Dermis microvascular lymphatic vessel endothelial cell (primary cell): ENCODE measurements around the gene ARHGAP29. TPM values are rescaled to one million over a fixed set of nuclear protein-coding genes. Genes with fewer than 3 reads are reported as not detected.
"Not testable (repeated sequence)": the region's sequence is repeated elsewhere in the genome, so short reads cannot be mapped to it uniquely, and the experiment has no call there.

ENCODE experiments used
- DNase-seq, 2 donors: peaks; one replicate each; pipeline versions ENCODE4 v3.0.0 to v3.0.0-alpha.2; 2010; ENCODE audit warnings: low read depth in 2 of 2
- total RNA-seq: library from RNA; depleted of rRNA; stranded (reverse); fragments of >200 nt; gene quantifications from 2 replicates; pipeline ENCODE4 v1.2.1, GENCODE V29; 2014

ARHGAP29 gene
- total RNA-seq, 1 donor from 2014 or later = 171 TPM

DNA sequence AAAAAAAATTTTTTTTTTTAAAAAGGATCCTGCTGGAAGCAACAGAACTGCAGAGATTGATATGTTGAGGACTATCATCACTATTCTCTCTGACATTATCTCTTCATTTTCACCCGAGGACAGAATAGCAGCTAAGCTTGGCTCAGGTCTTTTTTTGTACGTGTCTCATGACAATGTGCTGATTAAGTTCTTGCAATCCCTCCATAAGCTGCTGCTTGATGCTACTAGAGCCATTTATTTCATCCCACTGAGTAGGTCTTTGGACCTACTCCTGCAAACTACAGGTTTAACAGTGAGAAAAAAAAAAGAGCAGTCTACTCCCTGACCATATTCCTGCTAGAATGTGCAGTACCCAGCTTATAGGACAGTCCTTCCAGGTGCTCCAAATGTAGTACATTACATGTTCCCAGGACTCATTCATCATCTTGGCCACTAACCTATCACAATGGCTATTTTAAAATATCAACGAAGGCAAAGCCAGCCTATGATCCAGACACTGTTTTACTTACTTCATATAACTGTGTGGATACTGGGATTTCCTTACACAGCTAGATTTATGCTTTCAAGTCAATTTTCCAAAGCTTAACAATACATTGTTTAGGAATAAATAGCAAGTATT is 54.1 kb downstream of the ARHGAP29 start:
- no peak for DNase-seq

DNA sequence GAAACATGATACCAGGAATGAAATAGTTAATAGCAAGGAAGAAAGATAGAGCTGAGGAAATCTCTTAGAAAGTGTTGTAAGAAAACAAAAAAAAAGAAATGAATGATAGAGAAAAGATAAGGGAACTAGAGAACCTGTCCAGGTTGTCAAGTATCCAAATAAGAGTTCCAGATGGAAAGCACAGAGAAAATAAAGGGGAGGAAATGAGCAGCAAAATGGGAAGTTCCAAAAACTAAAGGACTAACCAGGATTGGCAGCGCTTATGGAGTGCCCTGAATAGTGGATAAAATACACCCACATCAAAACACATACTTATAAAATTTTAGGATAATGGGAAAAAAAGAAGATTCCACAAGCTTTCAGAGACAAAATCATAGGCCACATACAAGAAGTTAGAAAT is 55.2 kb downstream of the ARHGAP29 start:
- DNase-seq = no peak

DNA sequence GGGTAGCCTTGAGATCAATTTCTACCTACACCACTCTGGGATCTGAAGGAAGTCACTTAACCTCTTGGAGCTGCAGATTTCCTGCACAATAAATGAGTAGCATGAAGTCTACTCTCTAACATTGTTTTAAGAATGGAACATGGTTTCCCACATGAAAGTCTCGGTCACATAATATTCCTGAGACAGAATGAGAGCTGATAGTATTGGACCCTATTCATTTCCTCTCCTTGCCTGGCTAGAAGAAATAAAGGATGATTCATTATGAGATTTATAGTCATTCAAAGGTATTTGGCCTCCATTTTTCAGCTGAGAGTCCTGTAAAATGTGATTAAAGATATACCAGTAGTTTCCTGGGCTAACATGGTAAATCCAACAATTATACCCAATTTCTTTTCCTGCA is 56.7 kb downstream of the ARHGAP29 start:
- DNase-seq = peak in 1 of 2 donors; percentile 42

DNA sequence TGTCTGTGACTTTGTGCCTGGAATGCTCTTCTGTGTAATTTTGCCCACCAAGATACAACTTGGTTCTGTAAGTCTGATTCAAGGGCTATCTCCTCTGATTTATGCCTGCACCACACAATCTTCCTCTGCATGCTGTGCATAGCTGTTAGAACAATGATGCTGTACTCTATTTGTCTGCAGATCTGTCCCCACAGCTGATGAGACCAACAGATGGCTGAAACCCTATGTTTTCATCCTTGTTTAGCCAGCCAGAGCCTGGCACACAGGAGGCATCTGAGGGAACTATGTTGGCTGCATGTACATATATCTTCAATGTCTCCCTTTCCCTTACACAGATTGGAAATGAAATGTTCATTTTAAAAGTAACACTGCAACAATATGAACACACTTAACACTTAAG is 58.5 kb downstream of the ARHGAP29 start:
- no peak for DNase-seq

DNA sequence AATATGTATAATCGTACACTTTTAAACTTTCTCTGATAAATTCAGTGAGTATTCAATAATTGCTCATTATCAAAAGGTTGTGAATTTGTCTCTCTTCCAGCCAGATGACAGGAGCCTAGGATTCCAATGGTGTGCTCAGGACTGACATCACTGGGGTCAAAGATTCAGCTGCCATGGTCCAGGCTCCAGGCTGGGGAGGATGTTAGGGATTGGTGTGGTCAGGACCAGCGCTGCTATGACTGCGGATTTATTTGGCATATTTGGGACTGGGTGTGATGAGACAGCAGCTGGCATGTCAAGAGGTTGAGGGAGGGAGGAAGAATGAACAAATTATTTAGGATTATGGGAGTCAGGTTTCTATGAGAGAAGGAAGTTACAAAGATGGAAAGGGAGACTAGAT is 68.3 kb downstream of the ARHGAP29 start:
- DNase-seq = no peak

DNA sequence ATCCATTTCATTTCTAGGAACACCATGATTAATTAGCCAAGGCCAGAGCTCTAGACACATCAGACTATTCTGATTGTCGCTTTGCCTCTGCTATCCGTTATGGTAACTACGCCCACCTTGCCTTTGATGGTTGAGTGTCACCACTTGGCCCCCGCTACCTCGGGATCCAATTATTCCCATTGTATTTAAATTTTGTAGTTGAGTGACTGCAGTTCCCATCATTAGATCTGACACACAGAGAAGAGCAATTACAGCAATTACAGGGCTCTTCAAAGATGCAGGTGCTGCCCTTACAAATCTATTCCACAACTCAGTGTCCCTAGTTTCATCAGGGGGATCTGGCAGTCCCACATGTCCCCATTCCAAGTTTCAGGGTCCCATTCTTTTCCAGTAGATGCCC is 71.5 kb downstream of the ARHGAP29 start:
- no peak for DNase-seq

DNA sequence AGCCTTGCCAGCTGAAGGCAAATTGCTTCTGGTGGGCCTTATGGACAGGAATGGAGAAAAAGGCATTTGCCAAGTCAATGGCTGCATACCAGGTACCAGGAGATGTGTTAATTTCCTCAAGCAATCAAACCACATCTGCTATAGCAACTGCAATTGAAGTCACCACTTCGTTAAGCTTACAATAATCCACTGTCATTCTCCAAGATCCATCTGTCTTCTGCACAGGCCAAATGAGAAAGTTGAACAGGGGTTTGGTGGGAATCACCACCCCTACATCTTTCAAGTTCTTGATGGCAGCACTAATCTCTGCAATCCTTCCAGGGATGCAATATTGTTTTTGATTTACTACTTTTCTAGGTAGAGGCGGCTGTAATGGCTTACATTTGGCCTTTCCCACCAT is 72.5 kb downstream of the ARHGAP29 start:
- DNase-seq = not testable (repeated sequence)

DNA sequence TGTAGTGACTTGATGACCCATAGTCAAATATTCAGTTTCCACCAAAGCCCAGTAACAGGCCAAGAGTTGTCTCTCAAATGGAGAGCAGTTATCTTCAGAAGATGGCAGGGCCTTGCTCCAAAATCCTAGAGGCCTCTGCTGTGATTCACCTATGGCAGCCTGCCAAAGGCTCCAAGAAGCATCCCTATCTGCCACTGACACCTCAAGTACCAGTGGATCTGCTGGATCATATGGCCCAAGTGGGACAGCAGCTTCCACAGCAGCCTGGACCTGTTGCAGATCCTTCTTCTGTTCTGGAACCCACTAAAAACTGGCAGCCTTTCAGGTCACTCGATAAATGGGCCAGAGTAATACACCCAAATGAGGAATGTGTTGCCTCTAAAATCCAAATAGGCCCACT is 73.3 kb downstream of the ARHGAP29 start:
- DNase-seq = not testable (repeated sequence)

DNA sequence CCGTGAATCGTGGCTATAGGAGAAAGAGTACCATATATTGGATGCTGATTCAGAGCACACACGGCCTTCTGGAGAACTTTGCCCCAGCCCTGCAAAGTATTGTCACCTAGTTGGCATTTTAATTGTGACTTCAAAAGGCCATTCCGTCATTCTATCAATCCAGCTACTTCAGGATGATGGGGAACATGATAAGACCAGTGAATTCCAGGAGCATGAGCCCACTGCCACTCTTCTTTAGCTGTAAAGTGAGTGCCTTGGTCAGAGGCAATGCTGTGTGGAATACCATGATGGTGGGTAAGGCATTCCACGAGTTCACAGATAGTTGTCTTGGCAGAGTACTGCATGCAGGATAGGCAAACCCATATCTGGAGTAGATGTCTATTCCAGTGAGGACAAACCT is 74.1 kb downstream of the ARHGAP29 start:
- not testable (repeated sequence) for DNase-seq

DNA sequence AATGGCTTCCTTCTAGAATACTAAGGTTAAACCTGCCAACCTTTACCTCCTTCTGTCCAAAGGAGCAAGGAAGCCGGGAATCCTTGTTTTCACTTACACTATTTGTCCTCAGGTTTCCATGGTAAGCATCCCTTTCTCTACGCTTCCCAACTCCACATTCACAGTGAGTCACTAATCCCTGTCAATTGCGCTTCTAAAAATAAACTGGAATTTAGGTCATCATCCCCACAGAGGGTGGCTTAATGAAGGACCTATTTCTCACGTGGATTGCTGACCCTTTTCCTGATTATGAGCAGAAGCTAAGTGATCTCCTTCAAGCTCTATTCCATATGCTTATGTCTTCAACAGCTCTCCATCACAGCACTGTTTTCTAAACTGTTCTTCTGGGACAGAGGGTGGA is 76.6 kb downstream of the ARHGAP29 start:
- peak; percentile 82 to 89 for DNase-seq

DNA sequence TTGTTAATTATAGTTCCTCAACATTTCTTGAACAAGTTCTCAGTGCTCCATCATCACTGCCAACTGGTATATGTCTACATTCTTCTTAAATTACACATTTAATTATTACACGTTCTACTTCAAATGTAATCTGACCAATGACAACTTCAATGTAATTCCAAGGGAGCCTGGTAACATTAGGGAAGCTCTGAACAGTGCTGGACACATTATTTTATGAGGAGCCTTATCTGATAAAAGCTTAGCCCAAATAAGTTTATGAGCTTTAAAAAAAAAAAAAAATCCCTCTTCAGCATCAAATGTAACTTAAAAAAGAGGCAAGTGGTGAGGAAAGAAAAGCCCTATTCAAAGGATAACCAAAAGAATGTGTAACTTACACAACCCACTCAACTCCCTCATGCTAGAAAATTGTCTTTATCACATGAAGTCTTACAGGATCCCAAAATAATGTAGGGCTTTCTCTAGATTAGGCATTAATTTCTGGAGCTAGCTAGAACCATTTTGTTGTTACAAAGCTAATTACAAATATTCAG is 81.2 kb downstream of the ARHGAP29 start:
- DNase-seq = no peak

DNA sequence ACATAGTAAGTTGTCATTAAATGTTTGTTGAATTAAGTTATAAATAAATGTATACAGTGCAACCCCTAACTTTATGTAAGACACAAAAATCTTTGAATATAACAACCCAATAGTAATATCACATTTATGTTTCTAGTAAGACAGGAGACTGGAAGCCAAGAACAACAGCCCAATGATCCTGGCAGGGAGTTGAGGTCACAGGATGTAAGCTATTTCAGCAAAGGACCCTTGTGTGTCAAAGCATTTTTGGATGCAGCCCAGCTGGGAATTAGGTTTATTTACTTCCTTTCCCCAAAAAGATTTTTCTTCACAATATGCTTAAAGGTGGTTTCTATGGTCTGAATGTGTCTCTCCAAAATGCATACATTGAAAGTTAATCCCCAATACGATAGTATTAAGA is 82.4 kb downstream of the ARHGAP29 start:
- peak in 1 of 2 donors; percentile 71 for DNase-seq

DNA sequence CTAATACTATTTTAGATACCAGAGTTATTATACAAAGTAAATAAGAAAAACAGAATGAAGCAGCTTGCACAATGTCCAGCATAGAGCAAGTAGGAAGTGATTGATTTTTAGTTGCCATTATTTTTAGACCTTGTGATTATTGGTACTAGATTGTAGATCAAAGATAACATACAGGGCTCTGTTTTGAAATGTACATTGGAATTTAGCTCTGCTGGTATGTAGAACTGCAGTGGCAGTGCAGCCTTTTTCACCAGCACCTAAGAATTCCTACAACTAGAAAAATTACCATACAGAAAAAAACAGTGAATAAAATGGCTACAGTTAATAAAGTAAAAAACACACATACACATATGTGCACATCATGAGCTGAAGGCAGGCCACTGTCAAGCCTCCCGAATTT is 84.3 kb downstream of the ARHGAP29 start:
- no peak for DNase-seq

DNA sequence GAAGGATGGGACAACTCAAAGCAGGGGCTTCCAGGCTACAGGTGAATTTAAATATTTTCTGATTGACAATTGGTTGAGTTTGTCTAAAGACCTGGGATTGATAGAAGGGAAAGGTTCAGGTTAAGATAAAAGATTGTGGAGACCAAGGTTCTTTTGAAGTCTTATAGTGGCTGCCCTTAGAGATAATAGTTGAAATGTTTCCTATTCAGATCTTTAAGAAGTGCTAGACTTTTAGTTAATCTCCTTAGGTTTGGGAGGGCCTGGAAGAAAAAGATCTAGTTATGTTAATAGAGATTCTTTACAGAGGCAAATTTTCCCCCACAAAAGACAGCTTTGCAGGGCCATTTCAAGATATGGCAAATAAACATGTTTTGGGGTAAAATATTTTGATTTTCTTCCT is 88.2 kb downstream of the ARHGAP29 start:
- not testable (repeated sequence) for DNase-seq

DNA sequence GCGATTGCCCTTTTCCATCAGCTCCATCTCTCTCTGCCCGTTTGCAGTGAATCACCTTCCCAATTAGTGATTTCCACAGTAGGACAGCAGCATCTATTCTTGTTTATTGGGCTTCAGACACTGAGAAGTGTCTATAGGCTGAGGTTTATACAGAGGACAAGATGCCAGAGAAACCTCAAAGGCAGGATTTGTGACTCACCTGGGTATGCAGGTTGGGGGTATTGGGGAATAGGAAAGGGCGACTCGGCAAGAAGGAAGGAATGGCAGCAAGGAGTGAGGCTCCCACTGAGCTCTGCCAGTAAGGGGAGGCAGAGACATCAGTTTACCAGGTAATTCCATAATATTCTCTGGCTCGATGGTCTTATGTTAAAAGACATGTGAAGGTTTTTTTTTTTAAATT is 91.1 kb downstream of the ARHGAP29 start:
- DNase-seq = no peak

DNA sequence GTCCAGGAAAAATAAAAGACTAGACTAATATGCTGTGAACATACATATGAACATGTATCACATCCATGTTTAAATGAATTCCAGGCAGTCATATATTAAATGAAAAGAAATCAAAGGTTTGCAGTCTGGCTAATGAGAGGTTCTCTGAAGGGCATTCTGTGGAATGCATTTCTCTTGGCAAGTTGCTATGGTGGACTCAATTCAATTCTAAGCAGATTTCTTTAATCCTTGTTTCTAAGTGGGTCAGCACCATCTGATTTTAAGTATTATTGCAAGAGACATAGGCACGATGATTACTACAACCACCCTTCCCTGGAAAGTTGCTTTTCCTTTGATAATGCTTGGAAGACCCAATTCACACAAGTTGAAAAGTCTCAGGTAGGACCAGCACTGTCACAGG is 92.5 kb downstream of the ARHGAP29 start:
- DNase-seq = no peak

DNA sequence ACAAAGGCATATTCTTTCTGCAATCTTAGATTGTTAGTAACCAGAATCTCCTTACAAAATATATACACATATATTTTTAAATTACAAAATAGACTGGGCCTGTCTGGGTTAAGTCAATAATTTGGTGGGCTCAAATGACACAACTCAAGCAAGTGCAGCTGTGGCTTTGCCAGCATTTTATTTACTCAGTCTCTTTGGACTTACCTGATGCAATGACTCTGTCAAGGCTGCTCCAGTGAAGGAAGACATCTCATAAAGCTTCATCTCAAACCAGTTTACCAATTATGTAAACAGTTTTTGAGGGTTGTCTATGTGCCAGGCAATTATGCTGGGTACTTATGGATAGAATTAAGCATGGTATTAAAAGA is 93.6 kb downstream of the ARHGAP29 start:
- no peak for DNase-seq

DNA sequence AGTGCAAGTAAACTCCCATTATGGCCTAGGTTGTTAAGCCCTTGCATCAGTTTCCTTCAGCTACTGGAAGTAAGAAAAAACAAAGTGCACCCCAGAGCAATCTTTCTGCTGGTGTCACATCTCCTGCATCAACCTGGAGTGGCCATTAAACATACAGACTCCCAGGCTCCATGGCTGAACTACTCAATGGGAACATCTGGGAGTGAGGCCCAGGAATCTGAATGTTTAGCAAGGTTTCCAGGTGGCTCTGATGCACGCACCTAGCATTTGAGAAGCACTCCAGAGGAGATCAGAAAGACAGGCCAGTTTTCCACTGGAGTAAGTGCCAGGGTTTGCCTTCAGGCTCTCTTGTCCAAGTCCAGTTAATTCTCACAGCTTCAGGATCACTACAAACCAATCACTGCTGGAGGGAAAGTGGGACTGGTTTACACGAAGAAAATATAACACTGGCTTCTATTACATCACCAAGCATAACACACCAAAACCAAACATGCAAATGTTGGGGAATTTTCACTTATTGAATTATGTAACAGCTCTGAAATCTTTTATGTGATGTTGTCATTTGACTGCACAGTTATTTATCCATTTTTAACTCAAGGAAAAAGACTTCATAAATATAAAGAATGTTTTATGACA is 94.1 kb downstream of the ARHGAP29 start:
- peak; percentile 39 to 53 for DNase-seq

DNA sequence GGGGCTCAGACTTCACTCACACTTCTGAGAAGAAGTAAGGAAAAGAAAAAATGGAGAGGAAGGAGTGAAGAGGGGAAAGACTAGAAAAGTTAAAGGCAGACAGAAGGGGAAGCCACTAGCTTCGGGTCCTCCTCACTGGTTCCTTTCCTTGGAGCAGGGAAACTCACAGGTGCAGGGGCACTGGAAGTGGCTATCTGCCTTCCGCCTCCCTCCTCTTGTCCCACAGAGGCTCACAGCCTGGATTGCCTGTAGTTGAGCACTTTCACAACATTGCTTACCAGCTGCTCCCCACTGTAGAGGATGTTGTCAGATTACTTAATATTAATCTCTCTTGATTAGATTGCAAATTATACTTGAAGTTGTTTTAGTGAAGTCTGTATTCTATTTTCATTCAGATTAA is 94.8 kb downstream of the ARHGAP29 start:
- DNase-seq = peak in 1 of 2 donors; percentile 53

DNA sequence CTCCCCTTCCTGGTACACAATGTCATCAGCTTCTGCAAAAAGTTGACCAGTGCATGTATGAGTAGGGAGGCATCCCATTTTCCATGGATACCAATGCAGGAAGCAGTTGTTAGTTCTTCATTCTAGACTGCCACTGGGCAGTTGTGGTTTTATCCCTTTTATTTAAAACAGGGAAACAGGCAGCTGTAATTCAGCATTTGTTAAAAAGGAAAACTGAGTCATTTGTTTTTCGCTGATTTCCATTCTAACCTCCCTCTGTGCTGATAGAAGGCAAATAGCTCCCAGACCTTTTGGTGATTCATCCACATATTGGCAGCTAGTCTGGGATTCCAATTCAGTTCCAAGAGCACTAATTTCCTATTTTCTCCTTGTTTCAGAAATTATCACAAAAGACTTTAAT is 95.4 kb downstream of the ARHGAP29 start:
- peak; percentile 98 to 100 for DNase-seq

DNA sequence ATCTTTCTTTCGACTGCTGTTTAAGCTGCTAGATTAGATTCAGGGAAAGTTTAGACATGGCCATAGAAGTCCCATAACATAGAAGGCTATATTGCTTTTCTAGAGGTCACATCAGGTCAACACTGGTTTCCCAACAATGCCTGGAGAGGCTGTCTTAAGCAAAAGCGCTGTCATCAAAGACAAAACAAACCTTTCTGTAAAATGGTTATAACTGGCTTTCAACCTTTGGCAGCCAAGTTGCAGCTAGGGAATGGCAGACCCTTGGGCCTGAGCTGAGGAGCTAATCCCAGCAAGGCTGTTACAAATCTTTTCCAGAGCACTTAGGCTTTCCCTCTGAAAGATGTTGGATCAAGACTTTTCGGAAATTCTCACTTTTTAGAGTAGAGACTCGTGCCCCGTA is 105.3 kb downstream of the ARHGAP29 start:
- no peak for DNase-seq

DNA sequence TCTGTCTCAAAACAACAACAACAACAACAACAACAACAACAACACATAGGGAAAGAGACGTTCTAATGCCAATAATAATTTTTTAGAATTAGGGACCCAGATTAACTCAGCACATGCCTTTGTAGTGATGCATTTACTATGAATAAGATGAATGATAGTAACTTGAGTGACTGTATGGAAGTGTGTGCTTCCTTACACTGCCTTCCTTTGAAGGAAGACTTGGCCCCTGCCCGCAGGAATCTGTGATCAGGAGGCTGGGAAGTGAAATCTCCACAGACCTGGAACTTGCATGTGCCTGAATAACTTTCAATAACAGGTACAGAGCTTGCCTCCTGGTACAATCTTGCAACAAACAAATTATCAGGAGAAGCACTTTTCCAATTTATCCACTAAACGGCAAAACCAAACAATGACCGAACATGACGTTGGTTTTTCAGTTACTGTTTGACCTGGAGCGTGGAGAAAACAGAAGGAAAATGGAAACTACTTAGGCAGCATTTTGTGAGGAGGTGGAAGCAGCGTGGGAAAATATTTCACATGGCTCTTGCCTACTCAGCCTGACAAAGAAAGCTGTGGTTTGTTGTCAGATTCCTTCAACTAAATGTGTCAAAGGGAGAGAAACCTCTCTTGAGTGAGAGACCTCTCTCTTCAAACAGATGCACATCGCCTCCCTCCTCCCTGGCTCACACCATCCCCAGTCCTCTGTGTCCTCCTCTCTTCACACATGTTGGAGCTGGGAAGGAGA is 106.4 kb downstream of the ARHGAP29 start:
- DNase-seq = peak; percentile 58 to 91

DNA sequence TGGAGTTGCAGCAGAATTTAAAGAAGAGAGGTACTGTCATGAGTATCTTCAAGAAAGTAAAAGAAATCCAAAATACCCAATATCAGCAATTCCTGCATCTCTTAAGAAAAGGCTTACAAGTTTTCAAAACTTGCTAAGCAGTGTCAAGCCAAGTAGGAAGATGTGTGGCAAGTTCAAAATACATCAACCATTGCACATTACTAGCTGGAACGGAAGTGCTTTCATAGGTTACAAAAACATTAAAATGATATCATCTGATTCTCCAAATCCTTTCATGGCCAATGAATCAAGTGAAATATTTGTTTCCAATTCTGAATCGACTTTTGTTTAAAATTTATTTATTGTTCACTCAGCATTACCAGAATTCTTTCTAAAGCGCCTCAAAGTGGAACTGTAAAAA is 110.7 kb downstream of the ARHGAP29 start:
- peak; percentile 68 to 76 for DNase-seq
